Progenitor cell of endocrine pancreas (in vitro differentiated cells): ENCODE results near the gene RAP2A. TPM values are rescaled to one million over a fixed set of nuclear protein-coding genes. Genes with fewer than 3 reads are reported as not detected.

Experiments
- DNase-seq: peaks from one replicate; pipeline ENCODE4 v3.0.0; 2021; ENCODE audit warnings: low spot score; ENCODE audit not compliant: unreplicated experiment
- H3K27ac Mint-ChIP-seq: 2 replicates; pipeline ENCODE4 v1.8.0; 2021; ENCODE audit warnings: mild to moderate bottlenecking, moderate library complexity, mixed read lengths
- H3K27me3 Mint-ChIP-seq: 2 replicates; pipeline ENCODE4 v1.8.0; 2021; ENCODE audit warnings: mixed read lengths
- H3K36me3 Mint-ChIP-seq: 2 replicates; pipeline ENCODE4 v1.8.0; 2022; ENCODE audit warnings: mixed read lengths; ENCODE audit not compliant: insufficient read depth
- H3K4me1 Mint-ChIP-seq: 2 replicates; pipeline ENCODE4 v1.8.0; 2021; ENCODE audit warnings: low read depth, mixed read lengths
- H3K4me3 Mint-ChIP-seq: 2 replicates; pipeline ENCODE4 v1.8.0; 2021; ENCODE audit warnings: low read depth, mild to moderate bottlenecking, moderate library complexity, mixed read lengths
- H3K9me3 Mint-ChIP-seq: 2 replicates; pipeline ENCODE4 v1.8.0; 2021; ENCODE audit warnings: low read depth, mixed read lengths
- total RNA-seq: library from RNA; stranded (reverse); gene quantifications from 2 replicates; pipeline ENCODE4 v1.2.1, GENCODE V29; 2021
- TF ChIP-seq, protein P1 (sequence below): fragments of 200-600 bp; sonication (generic); IDR thresholded peaks from one replicate; pipeline ENCODE4 v1.5.0; 2021; ENCODE audit warnings: antibody characterized with exemption, mild to moderate bottlenecking; ENCODE audit not compliant: unreplicated experiment

RAP2A gene
- total RNA-seq, 1 donor from 2014 or later: 35.1 TPM

DNA sequence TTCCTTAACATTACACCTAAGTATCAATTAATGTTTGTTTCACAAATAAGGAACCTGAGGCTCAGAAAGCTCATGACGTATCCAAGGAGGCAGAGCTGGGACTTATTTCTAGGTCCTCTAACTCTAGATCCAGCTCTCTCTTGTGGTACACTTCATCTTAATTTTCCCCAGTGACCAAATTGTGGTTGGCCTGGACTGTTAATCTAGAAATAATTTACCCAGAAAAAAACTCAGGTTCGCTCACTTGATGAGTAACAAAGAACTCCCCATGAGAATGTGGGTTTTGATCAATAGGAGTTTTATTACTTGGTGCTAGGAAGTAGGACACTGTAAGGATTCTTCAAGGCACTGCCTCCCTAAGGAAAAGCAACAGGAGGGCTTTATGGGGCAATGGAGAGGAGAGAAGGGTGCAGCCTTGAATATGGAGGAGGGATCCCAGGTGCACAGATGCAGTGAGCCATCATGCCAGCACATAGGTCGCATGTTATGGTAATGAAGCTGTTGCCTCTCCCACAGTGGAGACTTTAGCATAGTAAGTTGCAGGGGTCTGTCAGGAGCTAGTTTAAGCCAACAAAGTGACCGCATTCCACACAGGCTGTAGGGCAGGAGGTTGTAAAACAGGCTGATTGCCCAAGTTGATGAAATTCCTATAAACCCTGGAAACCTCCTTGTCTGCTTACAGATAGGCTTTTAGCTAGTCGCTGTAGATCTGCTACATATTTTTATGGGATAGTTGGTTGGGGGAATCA is 14.7 kb downstream of the RAP2A start:
- peaks cover 5% of the 10 kb centered on the region for H3K9me3 Mint-ChIP-seq
- no peaks in the 10 kb centered on the region for H3K27me3 Mint-ChIP-seq
- peaks cover 12% of the 10 kb centered on the region for H3K36me3 Mint-ChIP-seq
- H3K27ac Mint-ChIP-seq: peak overlapping the region; percentile 60
- TF ChIP-seq, protein P1, sequence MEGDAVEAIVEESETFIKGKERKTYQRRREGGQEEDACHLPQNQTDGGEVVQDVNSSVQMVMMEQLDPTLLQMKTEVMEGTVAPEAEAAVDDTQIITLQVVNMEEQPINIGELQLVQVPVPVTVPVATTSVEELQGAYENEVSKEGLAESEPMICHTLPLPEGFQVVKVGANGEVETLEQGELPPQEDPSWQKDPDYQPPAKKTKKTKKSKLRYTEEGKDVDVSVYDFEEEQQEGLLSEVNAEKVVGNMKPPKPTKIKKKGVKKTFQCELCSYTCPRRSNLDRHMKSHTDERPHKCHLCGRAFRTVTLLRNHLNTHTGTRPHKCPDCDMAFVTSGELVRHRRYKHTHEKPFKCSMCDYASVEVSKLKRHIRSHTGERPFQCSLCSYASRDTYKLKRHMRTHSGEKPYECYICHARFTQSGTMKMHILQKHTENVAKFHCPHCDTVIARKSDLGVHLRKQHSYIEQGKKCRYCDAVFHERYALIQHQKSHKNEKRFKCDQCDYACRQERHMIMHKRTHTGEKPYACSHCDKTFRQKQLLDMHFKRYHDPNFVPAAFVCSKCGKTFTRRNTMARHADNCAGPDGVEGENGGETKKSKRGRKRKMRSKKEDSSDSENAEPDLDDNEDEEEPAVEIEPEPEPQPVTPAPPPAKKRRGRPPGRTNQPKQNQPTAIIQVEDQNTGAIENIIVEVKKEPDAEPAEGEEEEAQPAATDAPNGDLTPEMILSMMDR: no peak
- no peak for DNase-seq
- no peak overlapping the region for H3K4me3 Mint-ChIP-seq
- peaks cover 11% of the 10 kb centered on the region for H3K4me1 Mint-ChIP-seq

DNA sequence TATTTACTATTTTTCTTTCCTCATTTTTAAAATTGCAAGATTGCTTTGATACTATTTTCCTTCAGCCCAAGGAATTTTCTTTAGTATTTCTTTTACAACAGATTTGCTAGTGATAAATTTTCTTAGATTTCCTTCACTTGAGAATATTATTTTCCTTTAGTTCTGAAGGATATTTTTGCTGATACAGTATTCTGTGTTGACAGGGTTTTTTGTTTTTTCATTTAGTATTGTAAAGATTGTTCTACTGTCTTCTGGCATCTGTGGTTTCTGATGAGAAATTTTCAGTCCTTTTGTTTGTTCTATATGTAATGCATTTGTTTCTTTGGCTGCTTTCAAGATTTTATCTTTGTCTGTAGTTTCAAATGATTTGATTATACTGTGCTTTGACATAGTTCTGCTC is 20.7 kb downstream of the RAP2A start:
- Mint-ChIP-seq H3K27me3 (no peaks in the 10 kb centered on the region), H3K27ac (no peak overlapping the region), H3K4me3 (no peak overlapping the region), H3K9me3 (peaks cover 15% of the 10 kb centered on the region), H3K36me3 (peaks cover 22% of the 10 kb centered on the region), H3K4me1 (peaks cover 3% of the 10 kb centered on the region)
- TF ChIP-seq, protein P1: no peak
- no peak for DNase-seq

DNA sequence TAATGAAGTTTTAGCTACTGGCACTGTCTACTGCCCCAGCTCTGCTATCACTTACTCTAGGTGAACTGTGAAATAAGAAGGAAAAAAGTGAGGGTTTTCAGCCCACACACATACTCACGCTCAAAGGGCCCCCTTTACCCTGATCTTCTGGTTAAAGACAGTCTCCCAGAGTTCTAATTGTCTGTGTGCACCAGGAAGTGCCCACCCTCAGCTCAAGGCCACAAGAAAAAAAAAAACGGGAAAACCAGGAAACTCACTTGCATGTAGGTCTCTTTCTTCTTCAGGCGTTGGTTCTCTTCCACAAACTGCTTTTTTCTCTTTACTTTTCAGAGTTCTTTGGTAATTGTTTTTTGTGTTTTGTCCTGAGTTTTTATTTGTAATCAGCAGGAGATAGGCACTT is 22.1 kb downstream of the RAP2A start:
- Mint-ChIP-seq H3K4me3 (no peak overlapping the region), H3K4me1 (peaks cover 7% of the 10 kb centered on the region)

DNA sequence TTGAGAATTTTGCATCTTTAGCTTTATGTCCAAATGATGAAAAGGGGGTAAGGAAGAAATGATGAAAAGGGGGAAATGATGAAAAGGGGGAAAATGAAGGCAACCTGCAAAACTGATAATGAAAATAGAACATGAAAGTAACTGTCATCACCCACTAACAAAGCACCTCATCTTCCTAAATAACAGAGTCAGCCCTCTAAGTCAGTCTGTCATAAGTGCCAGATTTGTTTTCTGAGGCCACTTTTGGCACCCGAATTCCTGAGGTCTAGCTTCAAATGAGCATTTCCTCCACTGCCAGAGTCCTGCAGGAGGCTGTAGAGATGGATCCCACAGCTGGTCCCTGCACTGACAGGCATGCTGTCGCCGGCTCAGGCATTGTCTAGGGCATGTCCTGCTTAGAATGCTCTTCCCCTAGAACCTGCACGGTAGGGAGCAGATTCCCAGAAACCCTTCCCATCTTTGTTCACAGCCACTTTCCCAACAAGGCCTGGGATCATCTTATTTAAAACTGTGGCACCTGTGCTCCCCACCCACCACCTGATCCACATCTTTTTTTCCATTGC is 25.3 kb downstream of the RAP2A start:
- Mint-ChIP-seq H3K36me3 (peaks cover 12% of the 10 kb centered on the region), H3K27ac (no peak overlapping the region), H3K9me3 (peaks cover 8% of the 10 kb centered on the region), H3K4me3 (no peak overlapping the region), H3K4me1 (peaks cover 7% of the 10 kb centered on the region), H3K27me3 (no peaks in the 10 kb centered on the region)
- TF ChIP-seq, protein P1: no peak
- DNase-seq: no peak

More for the DNA sequence above, 22.1 kb downstream of the RAP2A start:
- DNase-seq: no peak
- peaks cover 22% of the 10 kb centered on the region for H3K36me3 Mint-ChIP-seq
- peaks cover 15% of the 10 kb centered on the region for H3K9me3 Mint-ChIP-seq
- H3K27me3 Mint-ChIP-seq: no peaks in the 10 kb centered on the region
- TF ChIP-seq, protein P1: no peak
- H3K27ac Mint-ChIP-seq: no peak overlapping the region

DNA sequence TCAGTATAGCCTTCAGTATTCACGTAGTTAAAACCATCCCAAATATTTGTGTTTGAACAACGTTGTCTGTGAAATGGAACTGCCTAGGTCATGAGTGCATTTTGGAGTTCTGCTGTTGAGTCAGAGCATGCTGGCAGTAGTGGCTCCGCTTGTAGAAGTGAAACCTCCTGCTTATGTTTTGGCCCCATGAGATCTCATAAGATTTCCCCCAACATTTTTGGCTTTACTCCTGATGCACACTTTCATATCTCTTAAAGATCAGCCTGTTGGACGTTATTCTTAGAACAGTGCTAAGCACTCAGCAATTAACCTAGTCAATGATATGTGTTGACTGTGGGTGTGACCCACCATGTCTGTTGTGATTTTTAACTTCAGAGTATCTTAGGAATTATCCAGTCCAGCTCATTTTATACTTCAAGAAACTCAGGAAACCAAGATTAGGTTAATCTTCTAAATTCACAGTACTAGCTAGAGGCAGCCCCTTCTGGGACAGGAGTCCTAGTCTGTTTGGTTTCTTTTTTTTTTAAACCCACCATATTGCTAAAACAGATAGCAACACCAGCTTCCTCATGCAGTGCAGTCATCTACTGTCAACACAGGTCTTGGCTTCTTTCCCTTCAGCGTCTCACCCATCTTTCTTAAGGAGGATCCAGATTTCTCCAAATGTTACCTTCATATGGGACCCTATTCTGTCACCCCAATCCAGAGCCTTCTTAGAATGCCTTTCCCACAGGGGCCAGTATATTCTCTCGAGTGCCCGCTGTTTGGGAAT is 26.2 kb downstream of the RAP2A start:
- no peak for DNase-seq
- H3K4me3 Mint-ChIP-seq: no peak overlapping the region
- H3K4me1 Mint-ChIP-seq: peaks cover 7% of the 10 kb centered on the region
- TF ChIP-seq, protein P1: no peak
- H3K27ac Mint-ChIP-seq: no peak overlapping the region
- H3K36me3 Mint-ChIP-seq: peaks cover 8% of the 10 kb centered on the region
- H3K9me3 Mint-ChIP-seq: peaks cover 3% of the 10 kb centered on the region
- no peaks in the 10 kb centered on the region for H3K27me3 Mint-ChIP-seq
